B cell (primary cell): ENCODE results near the gene SCFD1.

Experiments used
- EZH2 ChIP-seq: IDR thresholded peaks from 2 replicates; pipeline ENCODE4 v1.6.1; 2012; ENCODE audit warnings: borderline replicate concordance, low read depth, mild to moderate bottlenecking, moderate library complexity, low read length; ENCODE audit not compliant: insufficient read depth, poor library complexity, severe bottlenecking
- TF ChIP-seq, protein P1 (sequence below): fragments of 200-600 bp; IDR thresholded peaks from one replicate; pipeline ENCODE4 v1.8.0; 2022; ENCODE audit warnings: antibody characterized with exemption, mild to moderate bottlenecking

DNA sequence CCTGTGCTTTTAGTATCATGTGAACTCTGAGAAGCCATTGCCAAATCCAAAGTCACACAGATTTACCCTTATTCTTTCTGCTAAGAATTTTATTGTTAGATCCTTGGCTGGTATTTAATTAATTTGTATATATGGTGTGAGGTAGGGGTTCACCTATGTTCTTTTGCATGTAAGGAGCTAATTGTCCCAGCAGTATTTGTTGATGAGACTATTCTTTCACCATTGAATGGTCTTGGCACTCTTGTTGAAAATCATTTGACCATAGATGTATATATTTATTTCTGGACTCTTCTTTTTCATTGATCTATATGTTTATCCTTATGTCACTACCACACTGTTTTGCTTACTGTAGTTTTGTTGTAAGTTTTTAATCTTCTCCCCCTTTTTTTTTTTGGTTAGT is 36.9 kb upstream of the SCFD1 start:
- TF ChIP-seq, protein P1, sequence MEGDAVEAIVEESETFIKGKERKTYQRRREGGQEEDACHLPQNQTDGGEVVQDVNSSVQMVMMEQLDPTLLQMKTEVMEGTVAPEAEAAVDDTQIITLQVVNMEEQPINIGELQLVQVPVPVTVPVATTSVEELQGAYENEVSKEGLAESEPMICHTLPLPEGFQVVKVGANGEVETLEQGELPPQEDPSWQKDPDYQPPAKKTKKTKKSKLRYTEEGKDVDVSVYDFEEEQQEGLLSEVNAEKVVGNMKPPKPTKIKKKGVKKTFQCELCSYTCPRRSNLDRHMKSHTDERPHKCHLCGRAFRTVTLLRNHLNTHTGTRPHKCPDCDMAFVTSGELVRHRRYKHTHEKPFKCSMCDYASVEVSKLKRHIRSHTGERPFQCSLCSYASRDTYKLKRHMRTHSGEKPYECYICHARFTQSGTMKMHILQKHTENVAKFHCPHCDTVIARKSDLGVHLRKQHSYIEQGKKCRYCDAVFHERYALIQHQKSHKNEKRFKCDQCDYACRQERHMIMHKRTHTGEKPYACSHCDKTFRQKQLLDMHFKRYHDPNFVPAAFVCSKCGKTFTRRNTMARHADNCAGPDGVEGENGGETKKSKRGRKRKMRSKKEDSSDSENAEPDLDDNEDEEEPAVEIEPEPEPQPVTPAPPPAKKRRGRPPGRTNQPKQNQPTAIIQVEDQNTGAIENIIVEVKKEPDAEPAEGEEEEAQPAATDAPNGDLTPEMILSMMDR: no peak
- TF ChIP-seq EZH2: no peak
